ENCODE results near the gene PPP2R5B. TPM values are rescaled to one million over a fixed set of nuclear protein-coding genes. Genes with fewer than 3 reads are reported as not detected.

PPP2R5B gene
- total RNA-seq, 1 experiment from 2014 or later, result 8.7 TPM

- no peaks in the 10 kb centered on the region for H3K9me3 Mint-ChIP-seq
- DNase-seq (ENCODE audit: low spot score) (no peak), ATAC-seq (no peak)
- TF ChIP-seq E2F5 (CRISPR knock-in tag; IDR thresholded peaks at IDR 0.05) (no peak), NR3C1 (CRISPR knock-in tag; conservative IDR thresholded peaks at IDR 0.05; ENCODE audit: low read depth) (no peak), GRHL2 (CRISPR knock-in tag; IDR thresholded peaks at IDR 0.05; ENCODE audit: insufficient replicate concordance, severe bottlenecking) (no peak)
- ChIA-PET POLR2A (no interaction called here), CTCF (interaction anchor here (3.4 to 22.9 kb wide), 2 partner anchors 9 to 50 kb away, joined by 21 to 372 read pairs; partner anchors contain the start of gene CDC42BPG)
- H3K27me3 Mint-ChIP-seq (ENCODE audit: low read depth), result no peaks in the 10 kb centered on the region
- H3K36me3 Mint-ChIP-seq, result peaks cover 6% of the 10 kb centered on the region; the same call in 1 of the 2 replicates
- 0 out of 2 replicates have a peak, but pooled peaks cover 2% of the 10 kb centered on the region for H3K4me1 Mint-ChIP-seq
- H3K27ac Mint-ChIP-seq, result no peak overlapping the region
- H3K4me3 Mint-ChIP-seq, result no peak overlapping the region
Observed at GRCh38 chr11:64897381-64898075, 27.0 kb upstream of the PPP2R5B start.

- no peaks in the 10 kb centered on the region for H3K27me3 Mint-ChIP-seq (ENCODE audit: low read depth)
- H3K4me1 Mint-ChIP-seq, result 0 out of 2 replicates have a peak, but pooled peaks cover 2% of the 10 kb centered on the region
- H3K9me3 Mint-ChIP-seq, result no peaks in the 10 kb centered on the region
- no peak overlapping the region for H3K4me3 Mint-ChIP-seq
- ChIA-PET CTCF (interaction anchor here (1.0 to 3.4 kb wide), 2 partner anchors 10 to 49 kb away, joined by 4 to 21 read pairs; no protein-coding TSS in a partner anchor), POLR2A (no interaction called here)
- H3K27ac Mint-ChIP-seq, result no peak overlapping the region
- no peak for ATAC-seq
- peaks cover 6% of the 10 kb centered on the region; the same call in 1 of the 2 replicates for H3K36me3 Mint-ChIP-seq
- TF ChIP-seq HMGA2 (CRISPR knock-in tag; IDR thresholded peaks at IDR 0.05), result no peak
- TF ChIP-seq TEAD4 (CRISPR knock-in tag; IDR thresholded peaks at IDR 0.05), result no peak
- no peak for DNase-seq (ENCODE audit: low spot score)
Observed at GRCh38 chr11:64898076-64898445, 26.4 kb upstream of the PPP2R5B start.

DNA sequence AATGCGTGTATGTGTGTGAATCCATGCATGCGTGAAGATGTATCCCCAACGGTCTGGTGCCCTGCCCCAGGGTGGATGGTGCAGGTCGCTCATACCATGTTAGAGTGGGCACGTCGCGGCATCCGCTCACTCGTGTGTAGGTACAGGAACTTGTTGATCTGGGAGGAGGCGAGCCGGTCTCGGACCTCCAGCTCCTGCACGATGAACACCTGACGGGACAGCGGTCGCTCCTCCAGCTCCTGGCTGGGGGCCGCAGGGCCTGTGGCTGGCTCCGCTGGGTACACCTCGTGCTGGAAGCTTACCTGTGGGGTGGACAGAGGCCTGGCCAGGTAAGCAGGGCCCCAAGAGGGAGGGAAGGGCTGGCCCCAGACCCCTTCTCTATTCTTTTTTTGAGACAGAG is 25.9 kb upstream of the PPP2R5B start:
- DNase-seq (ENCODE audit: low spot score) (no peak), ATAC-seq (no peak)
- peaks cover 6% of the 10 kb centered on the region; the same call in 1 of the 2 replicates for H3K36me3 Mint-ChIP-seq
- H3K27ac Mint-ChIP-seq, result no peak overlapping the region
- ChIA-PET POLR2A (no interaction called here), CTCF (interaction anchor here (1.0 to 3.4 kb wide), 2 partner anchors 10 to 50 kb away, joined by 4 to 21 read pairs; no protein-coding TSS in a partner anchor)
- no peaks in the 10 kb centered on the region for H3K27me3 Mint-ChIP-seq (ENCODE audit: low read depth)
- H3K4me1 Mint-ChIP-seq, result 0 out of 2 replicates have a peak, but pooled peaks cover 2% of the 10 kb centered on the region
- H3K9me3 Mint-ChIP-seq, result no peaks in the 10 kb centered on the region
- TF ChIP-seq, protein P1, sequence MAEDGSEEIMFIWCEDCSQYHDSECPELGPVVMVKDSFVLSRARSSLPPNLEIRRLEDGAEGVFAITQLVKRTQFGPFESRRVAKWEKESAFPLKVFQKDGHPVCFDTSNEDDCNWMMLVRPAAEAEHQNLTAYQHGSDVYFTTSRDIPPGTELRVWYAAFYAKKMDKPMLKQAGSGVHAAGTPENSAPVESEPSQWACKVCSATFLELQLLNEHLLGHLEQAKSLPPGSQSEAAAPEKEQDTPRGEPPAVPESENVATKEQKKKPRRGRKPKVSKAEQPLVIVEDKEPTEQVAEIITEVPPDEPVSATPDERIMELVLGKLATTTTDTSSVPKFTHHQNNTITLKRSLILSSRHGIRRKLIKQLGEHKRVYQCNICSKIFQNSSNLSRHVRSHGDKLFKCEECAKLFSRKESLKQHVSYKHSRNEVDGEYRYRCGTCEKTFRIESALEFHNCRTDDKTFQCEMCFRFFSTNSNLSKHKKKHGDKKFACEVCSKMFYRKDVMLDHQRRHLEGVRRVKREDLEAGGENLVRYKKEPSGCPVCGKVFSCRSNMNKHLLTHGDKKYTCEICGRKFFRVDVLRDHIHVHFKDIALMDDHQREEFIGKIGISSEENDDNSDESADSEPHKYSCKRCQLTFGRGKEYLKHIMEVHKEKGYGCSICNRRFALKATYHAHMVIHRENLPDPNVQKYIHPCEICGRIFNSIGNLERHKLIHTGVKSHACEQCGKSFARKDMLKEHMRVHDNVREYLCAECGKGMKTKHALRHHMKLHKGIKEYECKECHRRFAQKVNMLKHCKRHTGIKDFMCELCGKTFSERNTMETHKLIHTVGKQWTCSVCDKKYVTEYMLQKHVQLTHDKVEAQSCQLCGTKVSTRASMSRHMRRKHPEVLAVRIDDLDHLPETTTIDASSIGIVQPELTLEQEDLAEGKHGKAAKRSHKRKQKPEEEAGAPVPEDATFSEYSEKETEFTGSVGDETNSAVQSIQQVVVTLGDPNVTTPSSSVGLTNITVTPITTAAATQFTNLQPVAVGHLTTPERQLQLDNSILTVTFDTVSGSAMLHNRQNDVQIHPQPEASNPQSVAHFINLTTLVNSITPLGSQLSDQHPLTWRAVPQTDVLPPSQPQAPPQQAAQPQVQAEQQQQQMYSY (CRISPR knock-in tag; IDR thresholded peaks at IDR 0.05), result no peak
- no peak for TF ChIP-seq OVOL2 (CRISPR knock-in tag; IDR thresholded peaks at IDR 0.05; ENCODE audit: borderline replicate concordance)
- no peak for TF ChIP-seq ZNF121 (CRISPR knock-in tag; IDR thresholded peaks at IDR 0.05)
- no peak for TF ChIP-seq PRRX2 (CRISPR knock-in tag; IDR thresholded peaks at IDR 0.05)
- TF ChIP-seq JUN (CRISPR knock-in tag; IDR thresholded peaks at IDR 0.05), result no peak
- no peak for TF ChIP-seq CBFB (CRISPR knock-in tag; IDR thresholded peaks at IDR 0.05; ENCODE audit: low read depth)
- TF ChIP-seq, protein P2, sequence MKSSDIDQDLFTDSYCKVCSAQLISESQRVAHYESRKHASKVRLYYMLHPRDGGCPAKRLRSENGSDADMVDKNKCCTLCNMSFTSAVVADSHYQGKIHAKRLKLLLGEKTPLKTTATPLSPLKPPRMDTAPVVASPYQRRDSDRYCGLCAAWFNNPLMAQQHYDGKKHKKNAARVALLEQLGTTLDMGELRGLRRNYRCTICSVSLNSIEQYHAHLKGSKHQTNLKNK (CRISPR knock-in tag; IDR thresholded peaks at IDR 0.05), result no peak
- TF ChIP-seq ZBTB21 (CRISPR knock-in tag; IDR thresholded peaks at IDR 0.05; ENCODE audit: borderline replicate concordance), result no peak
- TF ChIP-seq FOXP1 (CRISPR knock-in tag; IDR thresholded peaks at IDR 0.05; ENCODE audit: borderline replicate concordance), result no peak
- no peak for TF ChIP-seq CTCF (IDR thresholded peaks at IDR 0.05)
- TF ChIP-seq IRF2 (CRISPR knock-in tag; IDR thresholded peaks at IDR 0.05; ENCODE audit: borderline replicate concordance, low read depth), result no peak
- TF ChIP-seq, protein P3, sequence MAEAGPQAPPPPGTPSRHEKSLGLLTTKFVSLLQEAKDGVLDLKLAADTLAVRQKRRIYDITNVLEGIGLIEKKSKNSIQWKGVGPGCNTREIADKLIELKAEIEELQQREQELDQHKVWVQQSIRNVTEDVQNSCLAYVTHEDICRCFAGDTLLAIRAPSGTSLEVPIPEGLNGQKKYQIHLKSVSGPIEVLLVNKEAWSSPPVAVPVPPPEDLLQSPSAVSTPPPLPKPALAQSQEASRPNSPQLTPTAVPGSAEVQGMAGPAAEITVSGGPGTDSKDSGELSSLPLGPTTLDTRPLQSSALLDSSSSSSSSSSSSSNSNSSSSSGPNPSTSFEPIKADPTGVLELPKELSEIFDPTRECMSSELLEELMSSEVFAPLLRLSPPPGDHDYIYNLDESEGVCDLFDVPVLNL (CRISPR knock-in tag; IDR thresholded peaks at IDR 0.05; ENCODE audit: borderline replicate concordance, low read depth), result no peak
- TF ChIP-seq, protein P4, sequence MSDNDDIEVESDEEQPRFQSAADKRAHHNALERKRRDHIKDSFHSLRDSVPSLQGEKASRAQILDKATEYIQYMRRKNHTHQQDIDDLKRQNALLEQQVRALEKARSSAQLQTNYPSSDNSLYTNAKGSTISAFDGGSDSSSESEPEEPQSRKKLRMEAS (CRISPR knock-in tag; IDR thresholded peaks at IDR 0.05), result no peak
- H3K4me3 Mint-ChIP-seq, result no peak overlapping the region
